SK-N-MC (cell line): ENCODE data around the gene NPB.

Experiments used
- EZH2 ChIP-seq: fragments of 200-600 bp; sonication (generic); IDR thresholded peaks from one replicate; pipeline ENCODE4 v1.6.1; 2017; ENCODE audit warnings: antibody characterized with exemption
- FOXP2 ChIP-seq: optimal IDR thresholded peaks from 2 replicates; pipeline ENCODE3; 2011; ENCODE audit warnings: mild to moderate bottlenecking, moderate library complexity; ENCODE audit not compliant: insufficient read depth; ENCODE audit errors: extremely low read length, control extremely low read depth
- POLR2AphosphoS5 ChIP-seq: IDR thresholded peaks from 2 replicates; pipeline ENCODE4 v1.6.1; 2012; ENCODE audit warnings: mild to moderate bottlenecking, low read depth, low read length, borderline replicate concordance

DNA sequence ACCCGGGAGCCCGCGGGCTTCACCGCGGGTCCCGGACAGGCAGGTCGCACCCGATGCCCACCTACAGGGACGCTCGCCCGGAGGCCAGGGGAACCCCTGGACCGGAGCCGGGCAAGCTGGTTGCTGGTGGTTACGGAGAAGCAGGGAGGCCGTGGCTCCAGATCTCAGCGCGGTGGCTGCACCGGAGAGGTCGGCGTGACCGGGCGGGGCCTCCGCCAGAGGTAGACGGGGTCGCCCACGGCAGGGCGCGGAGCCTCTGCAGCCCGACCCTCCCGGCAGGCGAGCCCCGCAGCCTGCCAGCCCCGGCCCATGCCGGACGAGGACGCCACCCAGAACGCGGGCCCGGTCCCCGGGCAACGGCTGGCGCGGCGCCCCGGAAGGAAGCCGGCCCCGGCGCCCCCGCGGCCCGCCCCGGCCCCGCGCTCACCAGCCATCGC lies 8.8 kb downstream of the NPB start:
- TF ChIP-seq EZH2, result no peak
- TF ChIP-seq POLR2AphosphoS5, result no peak
- TF ChIP-seq FOXP2, result no peak
